Neural cell (in vitro differentiated cells): Measurements from ENCODE around the gene FXN. TPM values are rescaled to one million over a fixed set of nuclear protein-coding genes. Genes with fewer than 3 reads are reported as not detected.

Experiments
- H2AFZ ChIP-seq: fragments of 200-600, 300-800 bp; sonication (generic), shearing (Covaris generic); 2 replicates; pipeline ENCODE4 v1.6.0; 2014; ENCODE audit warnings: low read depth, mild to moderate bottlenecking, antibody characterized with exemption, low read length, moderate library complexity
- H3F3A ChIP-seq: fragments of 200-600 bp; shearing (Covaris generic); 2 replicates; pipeline ENCODE4 v1.6.1; 2016; ENCODE audit warnings: mild to moderate bottlenecking, moderate library complexity, mixed read lengths, antibody characterized with exemption, low read length; ENCODE audit not compliant: insufficient read depth, poor library complexity, severe bottlenecking
- H3K27ac ChIP-seq: fragments of 200-600, 300-800 bp; sonication (generic), shearing (Covaris generic); 2 replicates; pipeline ENCODE4 v1.5.1; 2014; ENCODE audit warnings: mild to moderate bottlenecking, low read length, moderate library complexity
- H3K27me3 ChIP-seq: fragments of 300-800, 200-600 bp; sonication (generic), shearing (Covaris generic); 2 replicates; pipeline ENCODE4 v1.6.0; 2014; ENCODE audit warnings: mild to moderate bottlenecking, low read depth, low read length, moderate library complexity; ENCODE audit not compliant: insufficient read depth
- H3K36me3 ChIP-seq: fragments of 300-800, 200-600 bp; sonication (generic), shearing (Covaris generic); 2 replicates; pipeline ENCODE4 v1.5.1; 2014; ENCODE audit warnings: mild to moderate bottlenecking, antibody characterized with exemption, low read length, moderate library complexity; ENCODE audit not compliant: insufficient read depth
- H3K4me2 ChIP-seq: fragments of 300-800, 200-600 bp; sonication (generic), shearing (Covaris generic); 2 replicates; pipeline ENCODE4 v1.6.0; 2014; ENCODE audit warnings: mild to moderate bottlenecking, low read length
- H3K4me3 ChIP-seq: fragments of 300-800, 200-600 bp; sonication (generic), shearing (Covaris generic); 2 replicates; pipeline ENCODE4 v1.5.1; 2014; ENCODE audit warnings: mild to moderate bottlenecking, low read length, moderate library complexity
- H3K79me2 ChIP-seq: fragments of 200-600 bp; shearing (Covaris generic); replicated peaks from 2 replicates; pipeline ENCODE4 v1.6.0; 2014; ENCODE audit warnings: mild to moderate bottlenecking, low read length, moderate library complexity; ENCODE audit not compliant: insufficient read depth
- H3K9ac ChIP-seq: fragments of 300-800, 200-600 bp; sonication (generic), shearing (Covaris generic); 2 replicates; pipeline ENCODE4 v1.6.1; 2016; ENCODE audit warnings: mild to moderate bottlenecking, low read length, mixed read lengths
- H3K9me2 ChIP-seq: fragments of 200-600 bp; shearing (Covaris generic); 2 replicates; pipeline ENCODE4 v1.6.1; 2016; ENCODE audit warnings: mild to moderate bottlenecking, low read length, mixed read lengths; ENCODE audit not compliant: insufficient read depth
- H3K9me3 ChIP-seq: fragments of 200-600, 300-800 bp; sonication (generic), shearing (Covaris generic); 2 replicates; pipeline ENCODE4 v1.6.1; 2016; ENCODE audit warnings: mild to moderate bottlenecking, mixed run types, low read length, moderate library complexity, mixed read lengths
- H4K20me1 ChIP-seq: fragments of 200-600 bp; shearing (Covaris generic); 2 replicates; pipeline ENCODE4 v1.6.1; 2016; ENCODE audit warnings: mild to moderate bottlenecking, mixed run types; ENCODE audit not compliant: insufficient read depth
- CTCF ChIP-seq: fragments of 450-650 bp; IDR thresholded peaks from 2 replicates; pipeline ENCODE4 v1.5.1; 2014; ENCODE audit warnings: antibody characterized with exemption, mild to moderate bottlenecking, moderate library complexity; ENCODE audit not compliant: poor library complexity, severe bottlenecking
- EP300 ChIP-seq: fragments of 450-650 bp; conservative IDR thresholded peaks from 2 replicates; pipeline ENCODE4 v1.6.1; 2014; ENCODE audit warnings: antibody characterized with exemption, mild to moderate bottlenecking, moderate library complexity; ENCODE audit not compliant: poor library complexity, severe bottlenecking
- EZH2 ChIP-seq: fragments of 200-600, 300-800 bp; shearing (Covaris generic), sonication (generic); IDR thresholded peaks from 2 replicates; pipeline ENCODE4 v1.6.1; 2014; ENCODE audit warnings: antibody characterized with exemption, low read length, borderline replicate concordance, mild to moderate bottlenecking; ENCODE audit not compliant: insufficient read depth, poor library complexity, severe bottlenecking
- MXI1 ChIP-seq: fragments of 450-650 bp; conservative IDR thresholded peaks from 2 replicates; pipeline ENCODE4 v1.6.1; 2014; ENCODE audit warnings: antibody characterized with exemption, mild to moderate bottlenecking; ENCODE audit not compliant: poor library complexity, severe bottlenecking
- POLR2AphosphoS5 ChIP-seq: IDR thresholded peaks from 2 replicates; pipeline ENCODE4 v1.6.1; 2012
- RAD21 ChIP-seq: fragments of 450-650 bp; conservative IDR thresholded peaks from 2 replicates; pipeline ENCODE4 v1.6.1; 2014; ENCODE audit warnings: antibody characterized with exemption, mild to moderate bottlenecking, moderate library complexity
- REST ChIP-seq: IDR thresholded peaks from 2 replicates; pipeline ENCODE4 v1.6.1; 2012; ENCODE audit warnings: borderline replicate concordance
- SMC3 ChIP-seq: fragments of 450-650 bp; conservative IDR thresholded peaks from 2 replicates; pipeline ENCODE4 v1.6.1; 2014; ENCODE audit warnings: antibody characterized with exemption, mild to moderate bottlenecking, moderate library complexity; ENCODE audit not compliant: poor library complexity
- TAF1 ChIP-seq: IDR thresholded peaks from 2 replicates; pipeline ENCODE4 v1.6.1; 2012; ENCODE audit warnings: low read depth
- polyA plus RNA-seq: library from polyadenylated mRNA; depleted of rRNA; stranded (reverse); fragments of >200 nt; gene quantifications from 2 replicates; pipeline ENCODE4 v1.2.3, GENCODE V29; 2014

FXN gene
- polyA plus RNA-seq, 1 donor from 2014 or later: 3.5 TPM

GRCh38 chr9:69083321-69083720 lies 47.8 kb downstream of the FXN start:
- Histone ChIP-seq H3K27me3 (no peaks in the 10 kb centered on the region), H3K4me2 (no peak overlapping the region), H3K9me3 (no peaks in the 10 kb centered on the region), H3K9me2 (no peaks in the 10 kb centered on the region), H3K9ac (no peak overlapping the region), H3K79me2 (no peaks in the 10 kb centered on the region), H3K36me3 (no peaks in the 10 kb centered on the region), H3K27ac (no peak overlapping the region), H3K4me3 (no peak overlapping the region), H3F3A (no peaks in the 10 kb centered on the region), H2AFZ (no peak overlapping the region), H4K20me1 (no peaks in the 10 kb centered on the region)
- TF ChIP-seq RAD21 (no peak), EZH2 (no peak), SMC3 (no peak), CTCF (no peak), EP300 (no peak), TAF1 (no peak), POLR2AphosphoS5 (no peak), MXI1 (no peak), REST (no peak)

GRCh38 chr9:69085569-69086283 lies 50.2 kb downstream of the FXN start:
- Histone ChIP-seq H3K4me2 (no peak overlapping the region), H4K20me1 (no peaks in the 10 kb centered on the region), H3K27ac (no peak overlapping the region), H3K9me3 (no peaks in the 10 kb centered on the region), H2AFZ (no peak overlapping the region), H3F3A (no peaks in the 10 kb centered on the region), H3K9ac (no peak overlapping the region), H3K79me2 (no peaks in the 10 kb centered on the region), H3K9me2 (no peaks in the 10 kb centered on the region), H3K36me3 (no peaks in the 10 kb centered on the region), H3K27me3 (no peaks in the 10 kb centered on the region), H3K4me3 (no peak overlapping the region)
- TF ChIP-seq EZH2: no peak
- no peak for TF ChIP-seq POLR2AphosphoS5
- no peak for TF ChIP-seq SMC3
- no peak for TF ChIP-seq CTCF
- TF ChIP-seq EP300: no peak
- TF ChIP-seq REST: no peak
- TF ChIP-seq TAF1: no peak
- TF ChIP-seq MXI1: no peak
- no peak for TF ChIP-seq RAD21
